Retinal pigment epithelial cell (primary cell): Measurements from ENCODE around the gene CRMP1.

Experiments used
- DNase-seq: peaks from one replicate; pipeline ENCODE4 v3.0.0-alpha.2; 2010; ENCODE audit warnings: low read depth
- H3K4me3 ChIP-seq: 2 replicates; pipeline ENCODE4 v1.5.1; 2011; ENCODE audit warnings: mild to moderate bottlenecking, low read length, control low read depth, moderate library complexity
- CTCF ChIP-seq: conservative IDR thresholded peaks from 2 replicates; pipeline ENCODE4 v1.5.1; 2011; ENCODE audit warnings: low read depth, low read length, control low read depth, inconsistent platforms

The CRMP1 gene

DNA sequence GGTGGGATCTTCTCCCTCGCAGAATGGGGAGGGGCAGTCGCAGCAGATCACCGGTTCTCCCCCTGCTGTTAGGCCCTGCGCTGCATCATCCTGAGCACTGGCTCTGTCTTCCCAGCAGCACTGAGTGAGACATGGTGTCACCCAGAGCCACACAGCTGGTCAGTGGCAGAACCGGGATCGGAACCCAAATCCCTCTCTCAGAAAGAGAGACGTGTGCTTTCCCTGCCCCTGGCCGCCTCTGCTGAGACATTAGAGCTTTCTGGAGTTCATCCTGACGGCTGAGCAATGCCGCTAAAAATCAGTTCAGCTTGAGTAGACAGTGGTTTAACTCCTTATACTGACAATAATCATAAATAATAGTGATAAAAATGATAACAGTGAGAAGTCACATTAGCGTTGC, 93.9 kb downstream of the CRMP1 start:
- no peak overlapping the region for H3K4me3 ChIP-seq
- TF ChIP-seq CTCF, result no peak
- DNase-seq, result no peak

DNA sequence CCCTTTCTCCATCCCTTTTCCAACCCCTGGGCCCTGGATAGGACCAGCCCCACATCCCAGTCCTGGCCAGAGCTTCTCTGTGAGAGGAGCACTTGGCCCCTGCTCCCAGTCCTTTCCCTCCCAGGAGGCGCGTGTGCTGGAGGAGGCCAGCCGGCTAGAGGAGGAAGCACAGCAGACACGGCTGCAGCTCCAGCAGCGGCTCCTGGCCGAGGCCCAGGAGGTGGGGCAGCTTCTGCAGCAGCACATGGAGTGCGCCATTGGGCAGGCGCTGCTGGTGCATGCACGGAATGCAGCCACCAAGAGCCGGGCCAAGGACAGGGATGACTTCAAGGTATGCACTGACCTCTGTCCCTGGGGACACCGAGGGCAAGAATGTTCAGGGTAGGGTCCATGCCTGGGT, 94.4 kb downstream of the CRMP1 start:
- no peak for TF ChIP-seq CTCF
- no peak for DNase-seq
- no peak overlapping the region for H3K4me3 ChIP-seq

DNA sequence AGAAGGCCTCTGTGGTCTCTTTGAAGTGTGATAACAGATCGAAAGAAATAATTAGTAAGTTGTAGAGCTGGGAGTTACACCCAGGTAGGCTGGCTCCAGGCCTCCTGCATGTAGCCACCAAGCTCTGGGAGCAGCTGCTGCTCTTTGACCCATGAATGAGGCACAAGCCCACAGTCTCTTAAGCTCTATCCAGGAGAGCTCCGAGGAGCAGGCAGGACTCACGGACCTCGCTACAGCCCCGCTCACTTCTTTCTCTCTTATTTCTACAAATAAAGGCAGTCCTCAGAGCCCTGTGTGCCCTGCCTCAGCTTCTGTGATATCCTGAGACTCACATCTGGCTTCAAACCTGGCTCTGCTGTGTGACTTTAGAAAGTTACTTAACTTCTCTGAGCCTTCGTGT, 95.0 kb downstream of the CRMP1 start:
- H3K4me3 ChIP-seq, result no peak overlapping the region
- no peak for TF ChIP-seq CTCF
- DNase-seq, result no peak

DNA sequence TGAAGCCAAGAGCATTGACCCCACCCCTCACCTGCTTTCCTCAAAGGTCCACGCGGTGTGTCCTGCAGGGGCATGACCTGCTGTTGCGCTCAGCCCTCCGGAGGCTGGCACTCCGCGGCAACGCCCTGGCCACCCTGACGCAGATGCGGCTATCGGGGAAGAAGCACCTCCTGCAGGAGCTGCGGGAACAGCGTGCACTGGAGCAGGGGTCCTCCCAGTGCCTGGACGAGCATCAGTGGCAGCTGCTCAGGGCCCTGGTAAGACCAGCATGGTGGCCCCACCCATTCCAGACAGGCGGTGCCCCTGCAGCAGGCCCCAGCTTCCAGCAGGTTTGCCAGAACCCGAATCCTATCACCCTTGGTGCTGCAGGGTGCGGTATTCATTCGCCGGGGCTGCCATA, 95.9 kb downstream of the CRMP1 start:
- DNase-seq, result no peak
- no peak overlapping the region for H3K4me3 ChIP-seq
- TF ChIP-seq CTCF, result no peak

DNA sequence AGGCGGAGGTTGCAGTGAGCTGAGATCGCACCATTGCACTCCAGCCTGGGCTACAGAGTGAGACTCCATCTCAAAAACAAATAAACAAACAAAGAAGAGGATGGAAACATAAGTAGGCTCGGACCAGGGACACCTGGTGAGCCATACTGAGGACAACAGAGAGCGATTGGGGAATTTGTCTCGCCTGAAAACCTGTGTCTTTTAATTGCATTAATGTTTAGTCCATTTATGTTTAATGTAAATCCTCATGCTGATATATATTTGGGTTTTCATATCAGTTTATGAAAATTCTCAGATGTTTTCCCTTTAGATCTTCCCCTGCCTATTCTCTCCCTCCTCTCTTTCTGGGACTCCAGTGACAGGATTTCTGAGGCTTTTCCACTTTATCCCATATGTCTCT, 97.3 kb downstream of the CRMP1 start:
- no peak for TF ChIP-seq CTCF
- no peak overlapping the region for H3K4me3 ChIP-seq
- DNase-seq, result no peak

DNA sequence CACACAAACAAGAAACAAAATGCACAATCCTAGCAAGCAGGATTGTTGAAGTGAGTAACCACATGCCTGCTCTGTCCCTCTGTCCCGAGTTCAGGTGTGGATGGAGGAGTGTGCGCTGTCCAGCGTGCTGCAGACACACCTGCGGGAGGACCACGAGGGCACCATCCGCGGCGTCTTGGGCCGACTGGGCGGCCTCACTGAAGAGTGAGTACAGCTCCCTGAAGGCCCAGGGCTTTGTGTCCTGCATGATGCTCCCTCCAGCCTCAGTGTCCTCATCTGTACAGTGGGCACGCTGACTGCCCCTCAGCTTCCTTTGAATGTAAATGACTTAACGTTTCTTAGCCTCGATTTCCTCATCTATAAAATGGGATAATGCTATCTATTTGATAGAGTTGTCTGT, 99.4 kb downstream of the CRMP1 start:
- DNase-seq, result no peak
- H3K4me3 ChIP-seq, result no peak overlapping the region
- no peak for TF ChIP-seq CTCF

- no peak overlapping the region for H3K4me3 ChIP-seq
- TF ChIP-seq CTCF, result no peak
Measured at GRCh38 chr4:5791654-5792053, 101.2 kb downstream of the CRMP1 start.

More at GRCh38 chr4:5791654-5792053, 101.2 kb downstream of the CRMP1 start:
- no peak for DNase-seq
